ENCODE measurements around the gene SLAIN2. TPM values are rescaled to one million over a fixed set of nuclear protein-coding genes. Genes with fewer than 3 reads are reported as not detected.

The SLAIN2 gene
- total RNA-seq, 2 experiments from 2014 or later, result 46.3 to 47.0 TPM

GRCh38 chr4:48343551-48343950 lies 2.2 kb downstream of the SLAIN2 start:
- ATAC-seq (ENCODE audit: poor library complexity) (no peak), DNase-seq (no peak)
- ChIA-PET POLR2A (interaction anchor here (1.5 kb wide), 1 partner anchor 205 kb away, joined by 4 read pairs; no protein-coding TSS in a partner anchor), CTCF (interaction anchor here (0.5 to 2.1 kb wide), 5 partner anchors 10 to 35 kb away, joined by 3 to 5 read pairs (median 5); no protein-coding TSS in a partner anchor)
- Histone ChIP-seq H3K27ac (ENCODE audit: low read depth in 1 of 2, low read length in 2 of 2) (no peak overlapping the region), H3K4me1 (ENCODE audit: insufficient read depth, low read length) (peaks cover 26% of the 10 kb centered on the region), H3K4me3 (ENCODE audit: low read length) (peak overlapping the region; percentile 82), H3K36me3 (ENCODE audit: insufficient read depth, low read length) (no peaks in the 10 kb centered on the region), H3K27me3 (ENCODE audit: control insufficient read depth in 1 of 2, insufficient read depth in 2 of 2, low read length in 2 of 2) (no peaks in the 10 kb centered on the region), H3K9me3 (ENCODE audit: control insufficient read depth in 1 of 2, insufficient read depth in 1 of 2, low read length in 2 of 2) (no peaks in the 10 kb centered on the region)
- no peaks in the 10 kb centered on the region for H3K9me3 Mint-ChIP-seq
- H3K27ac Mint-ChIP-seq, result peak overlapping the region; percentile 98
- intact Hi-C loops (cut with DNase I, micrococcal nuclease), result loop anchor here (5.0 to 10.0 kb wide), 4 partner anchors 206 to 561 kb away; partner anchors contain the start of genes FRYL (in 1 of the 2), OCIAD2 (in 1 of the 2) and TXK (in 1 of the 2)
- peaks cover 74% of the 10 kb centered on the region for H3K4me1 Mint-ChIP-seq (ENCODE audit: low read depth)
- no peak for TF ChIP-seq CTCF (IDR thresholded peaks at IDR 0.05)
- H3K36me3 Mint-ChIP-seq (ENCODE audit: low read depth), result peaks cover 13% of the 10 kb centered on the region
- H3K4me3 Mint-ChIP-seq, result peak overlapping the region; percentile 92
- no peaks in the 10 kb centered on the region for H3K27me3 Mint-ChIP-seq

GRCh38 chr4:48345542-48345941 lies 4.2 kb downstream of the SLAIN2 start:
- no peaks in the 10 kb centered on the region for H3K36me3 ChIP-seq (ENCODE audit: insufficient read depth, low read length)
- no peak for TF ChIP-seq CTCF (IDR thresholded peaks at IDR 0.05)
- no peaks in the 10 kb centered on the region for H3K9me3 ChIP-seq (ENCODE audit: control insufficient read depth in 1 of 2, insufficient read depth in 1 of 2, low read length in 2 of 2)
- H3K27me3 ChIP-seq (ENCODE audit: control insufficient read depth in 1 of 2, insufficient read depth in 2 of 2, low read length in 2 of 2), result no peaks in the 10 kb centered on the region
- ATAC-seq (ENCODE audit: poor library complexity) (no peak), DNase-seq (no peak)
- peaks cover 24% of the 10 kb centered on the region for H3K4me1 ChIP-seq (ENCODE audit: insufficient read depth, low read length)
- POLR2A ChIA-PET, result no interaction called here
- Mint-ChIP-seq H3K9me3 (no peaks in the 10 kb centered on the region), H3K36me3 (ENCODE audit: low read depth) (peaks cover 13% of the 10 kb centered on the region), H3K27ac (no peak overlapping the region), H3K4me3 (no peak overlapping the region), H3K4me1 (ENCODE audit: low read depth) (peaks cover 87% of the 10 kb centered on the region), H3K27me3 (no peaks in the 10 kb centered on the region)
- intact Hi-C loops (cut with DNase I, micrococcal nuclease), result loop anchor here (10.0 kb wide), 3 partner anchors 211 to 559 kb away; partner anchors contain the start of genes FRYL (in 1 of the 2), OCIAD2 (in 1 of the 2) and TXK (in 1 of the 2)
- no peak overlapping the region for H3K27ac ChIP-seq (ENCODE audit: low read depth in 1 of 2, low read length in 2 of 2)
- no peak overlapping the region for H3K4me3 ChIP-seq (ENCODE audit: low read length)
- CTCF ChIA-PET, result interaction anchor here (0.6 to 1.0 kb wide), 2 partner anchors 11 to 43 kb away, joined by 3 to 4 read pairs; no protein-coding TSS in a partner anchor

- Histone ChIP-seq H3K4me1 (ENCODE audit: insufficient read depth, low read length) (peaks cover 24% of the 10 kb centered on the region), H3K4me3 (ENCODE audit: low read length) (no peak overlapping the region), H3K9me3 (ENCODE audit: control insufficient read depth in 1 of 2, insufficient read depth in 1 of 2, low read length in 2 of 2) (no peaks in the 10 kb centered on the region), H3K27me3 (ENCODE audit: control insufficient read depth in 1 of 2, insufficient read depth in 2 of 2, low read length in 2 of 2) (no peaks in the 10 kb centered on the region), H3K36me3 (ENCODE audit: insufficient read depth, low read length) (no peaks in the 10 kb centered on the region), H3K27ac (ENCODE audit: low read depth in 1 of 2, low read length in 2 of 2) (no peak overlapping the region)
- H3K4me1 Mint-ChIP-seq (ENCODE audit: low read depth), result peaks cover 92% of the 10 kb centered on the region
- H3K9me3 Mint-ChIP-seq, result no peaks in the 10 kb centered on the region
- no peaks in the 10 kb centered on the region for H3K27me3 Mint-ChIP-seq
- H3K36me3 Mint-ChIP-seq (ENCODE audit: low read depth), result peaks cover 5% of the 10 kb centered on the region
- CTCF ChIA-PET, result interaction anchor here (0.8 kb wide), 1 partner anchor 9 kb away, joined by 3 read pairs; no protein-coding TSS in a partner anchor
- no peak for TF ChIP-seq CTCF (IDR thresholded peaks at IDR 0.05)
- POLR2A ChIA-PET, result no interaction called here
- H3K27ac Mint-ChIP-seq, result no peak overlapping the region
- peak overlapping the region; percentile 56 for H3K4me3 Mint-ChIP-seq
- ATAC-seq (ENCODE audit: poor library complexity), result no peak
- no peak for DNase-seq
- intact Hi-C loops (cut with DNase I, micrococcal nuclease), result loop anchor here (10.0 kb wide), 3 partner anchors 212 to 558 kb away; partner anchors contain the start of genes FRYL (in 1 of the 2), OCIAD2 (in 1 of the 2) and TXK (in 1 of the 2)
These were observed 5.3 kb downstream of the SLAIN2 start for GRCh38 chr4:48346594-48346993.
